HFFc6 (cell line): ENCODE data around the gene SLC26A4. TPM values are rescaled to one million over a fixed set of nuclear protein-coding genes. Genes with fewer than 3 reads are reported as not detected.

Experiments
- DNase-seq: peaks from one replicate; pipeline ENCODE4 v3.0.0-alpha.2; 2018
- H3K27ac Mint-ChIP-seq: 2 replicates; pipeline ENCODE4 v1.8.0; 2020; ENCODE audit warnings: mild to moderate bottlenecking, mixed read lengths
- H3K27me3 Mint-ChIP-seq: 2 replicates; pipeline ENCODE4 v1.8.0; 2021; ENCODE audit warnings: mild to moderate bottlenecking, moderate library complexity, mixed read lengths; ENCODE audit not compliant: insufficient read depth
- H3K36me3 Mint-ChIP-seq: 2 replicates; pipeline ENCODE4 v1.8.0; 2021; ENCODE audit warnings: low read depth, mixed read lengths
- H3K4me1 Mint-ChIP-seq: 2 replicates; pipeline ENCODE4 v1.8.0; 2020; ENCODE audit warnings: low read depth, mixed read lengths
- H3K4me3 Mint-ChIP-seq: 2 replicates; pipeline ENCODE4 v1.8.0; 2020; ENCODE audit warnings: mild to moderate bottlenecking, moderate library complexity, mixed read lengths
- H3K9me3 Mint-ChIP-seq: 2 replicates; pipeline ENCODE4 v1.8.0; 2020; ENCODE audit warnings: mild to moderate bottlenecking, mixed read lengths
- long read RNA-seq: library from polyadenylated mRNA; unstranded; transcript quantifications from one replicate; pipeline ENCODE4 v2.0.0, GENCODE V29; 2019
- total RNA-seq, 6 experiments: library from RNA; stranded (reverse); fragmentation: NEBNext Ultra II Directional; extraction: Animal tissue kit (Norgen Biotek cat#: 25700); gene quantifications; 2 replicates in 1 of 6; 3 replicates in 5 of 6; pipeline ENCODE4 v1.2.3, GENCODE V29; 2021
- TF ChIP-seq, protein P1 (sequence below): fragments of 200-600 bp; sonication (generic); IDR thresholded peaks from 2 replicates; pipeline ENCODE4 v1.5.0; 2021; ENCODE audit warnings: antibody characterized with exemption, mild to moderate bottlenecking

SLC26A4 gene
- under 1 TPM in 5 of 6 experiments, not detected in 1; 0.18 to 0.63 (median 0.21) TPM for total RNA-seq
- long read RNA-seq = 0 reads

DNA sequence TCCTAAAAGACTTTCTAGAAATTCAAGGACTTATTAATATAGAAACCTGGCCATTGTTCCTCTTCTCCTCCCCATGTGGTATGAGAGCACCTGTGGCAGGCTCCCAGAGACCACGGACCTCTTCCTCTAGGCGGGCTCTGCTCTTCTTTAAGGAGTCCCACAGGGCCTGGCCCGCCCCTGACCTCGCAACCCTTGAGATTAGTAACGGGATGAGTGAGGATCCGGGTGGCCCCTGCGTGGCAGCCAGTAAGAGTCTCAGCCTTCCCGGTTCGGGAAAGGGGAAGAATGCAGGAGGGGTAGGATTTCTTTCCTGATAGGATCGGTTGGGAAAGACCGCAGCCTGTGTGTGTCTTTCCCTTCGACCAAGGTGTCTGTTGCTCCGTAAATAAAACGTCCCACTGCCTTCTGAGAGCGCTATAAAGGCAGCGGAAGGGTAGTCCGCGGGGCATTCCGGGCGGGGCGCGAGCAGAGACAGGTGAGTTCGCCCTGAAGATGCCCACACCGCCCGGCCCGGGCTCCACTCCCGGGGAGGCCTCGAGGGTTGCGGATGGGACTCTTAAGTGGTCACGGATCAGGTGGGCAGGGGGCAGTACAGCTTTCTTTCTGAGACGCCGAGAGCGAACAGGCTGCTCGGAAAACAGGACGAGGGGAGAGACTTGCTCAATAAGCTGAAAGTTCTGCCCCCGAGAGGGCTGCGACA, at the start of gene SLC26A4:
TSS of gene SLC26A4 (plus strand) at position 448 of the 700 bp plus-strand sequence. CDS start 814 bp downstream, outside the sequence.
- H3K27me3 Mint-ChIP-seq = peaks cover 8% of the 10 kb centered on the region

DNA sequence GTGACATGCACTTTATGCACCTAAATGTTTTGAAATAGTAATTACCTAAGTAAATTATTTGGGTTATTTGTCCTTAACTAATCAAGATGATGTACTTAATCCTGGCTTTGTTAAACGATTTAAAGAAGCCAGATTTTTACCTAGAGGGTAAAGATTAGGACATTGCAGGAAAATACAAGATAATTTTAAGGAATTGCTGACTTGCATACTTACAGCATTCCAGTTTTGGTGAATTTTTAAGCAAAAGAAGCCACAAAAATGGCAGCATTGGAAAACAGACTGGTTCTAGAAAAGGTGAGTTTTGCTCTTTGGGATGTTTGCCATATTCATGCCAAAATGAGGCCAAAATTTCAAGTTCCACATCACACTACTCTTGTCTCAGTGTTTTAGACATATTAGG, 47.2 kb upstream of the SLC26A4 start:
- Mint-ChIP-seq H3K4me3 (no peak overlapping the region), H3K9me3 (no peaks in the 10 kb centered on the region), H3K36me3 (peaks cover 38% of the 10 kb centered on the region), H3K27me3 (no peaks in the 10 kb centered on the region), H3K4me1 (peaks cover 36% of the 10 kb centered on the region), H3K27ac (peak overlapping the region; percentile 82)
- TF ChIP-seq, protein P1, sequence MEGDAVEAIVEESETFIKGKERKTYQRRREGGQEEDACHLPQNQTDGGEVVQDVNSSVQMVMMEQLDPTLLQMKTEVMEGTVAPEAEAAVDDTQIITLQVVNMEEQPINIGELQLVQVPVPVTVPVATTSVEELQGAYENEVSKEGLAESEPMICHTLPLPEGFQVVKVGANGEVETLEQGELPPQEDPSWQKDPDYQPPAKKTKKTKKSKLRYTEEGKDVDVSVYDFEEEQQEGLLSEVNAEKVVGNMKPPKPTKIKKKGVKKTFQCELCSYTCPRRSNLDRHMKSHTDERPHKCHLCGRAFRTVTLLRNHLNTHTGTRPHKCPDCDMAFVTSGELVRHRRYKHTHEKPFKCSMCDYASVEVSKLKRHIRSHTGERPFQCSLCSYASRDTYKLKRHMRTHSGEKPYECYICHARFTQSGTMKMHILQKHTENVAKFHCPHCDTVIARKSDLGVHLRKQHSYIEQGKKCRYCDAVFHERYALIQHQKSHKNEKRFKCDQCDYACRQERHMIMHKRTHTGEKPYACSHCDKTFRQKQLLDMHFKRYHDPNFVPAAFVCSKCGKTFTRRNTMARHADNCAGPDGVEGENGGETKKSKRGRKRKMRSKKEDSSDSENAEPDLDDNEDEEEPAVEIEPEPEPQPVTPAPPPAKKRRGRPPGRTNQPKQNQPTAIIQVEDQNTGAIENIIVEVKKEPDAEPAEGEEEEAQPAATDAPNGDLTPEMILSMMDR = no peak
- DNase-seq = no peak

More for the DNA sequence above, at the start of gene SLC26A4:
- Mint-ChIP-seq H3K36me3 (no peaks in the 10 kb centered on the region), H3K4me3 (peak within 1 kb of the TSS; percentile 85), H3K4me1 (peaks cover 25% of the 10 kb centered on the region), H3K9me3 (no peaks in the 10 kb centered on the region), H3K27ac (peak within 1 kb of the TSS; percentile 20; the same call in 1 of the 2 replicates)
- no peak for DNase-seq
- TF ChIP-seq, protein P1 = no peak

DNA sequence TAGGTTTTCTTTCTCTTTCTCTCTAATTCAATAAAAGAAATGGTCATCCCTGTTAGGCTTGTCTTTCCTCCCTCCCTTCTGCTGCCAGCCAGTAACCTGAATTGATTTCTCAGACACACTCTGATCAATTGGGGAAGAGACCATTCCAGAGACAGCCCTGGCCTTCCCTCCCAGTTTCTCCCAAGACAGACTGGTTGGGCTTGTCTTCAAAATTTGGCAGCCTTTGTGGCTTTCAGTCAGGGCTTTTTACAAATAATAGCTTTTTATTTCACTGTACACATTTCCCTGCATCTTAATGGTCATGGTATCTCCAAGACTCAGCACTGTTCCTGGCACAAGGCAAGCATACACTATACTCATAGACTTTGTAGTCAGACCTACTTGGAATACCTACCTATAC, 46.7 kb upstream of the SLC26A4 start:
- no peaks in the 10 kb centered on the region for H3K9me3 Mint-ChIP-seq
- H3K27me3 Mint-ChIP-seq = no peaks in the 10 kb centered on the region
- H3K4me3 Mint-ChIP-seq = peak overlapping the region; percentile 37; the same call in 1 of the 2 replicates
- H3K27ac Mint-ChIP-seq = peak overlapping the region; percentile 82
- peaks cover 34% of the 10 kb centered on the region for H3K36me3 Mint-ChIP-seq
- peaks cover 36% of the 10 kb centered on the region for H3K4me1 Mint-ChIP-seq
- DNase-seq = peak; percentile 14
- TF ChIP-seq, protein P1 = no peak

DNA sequence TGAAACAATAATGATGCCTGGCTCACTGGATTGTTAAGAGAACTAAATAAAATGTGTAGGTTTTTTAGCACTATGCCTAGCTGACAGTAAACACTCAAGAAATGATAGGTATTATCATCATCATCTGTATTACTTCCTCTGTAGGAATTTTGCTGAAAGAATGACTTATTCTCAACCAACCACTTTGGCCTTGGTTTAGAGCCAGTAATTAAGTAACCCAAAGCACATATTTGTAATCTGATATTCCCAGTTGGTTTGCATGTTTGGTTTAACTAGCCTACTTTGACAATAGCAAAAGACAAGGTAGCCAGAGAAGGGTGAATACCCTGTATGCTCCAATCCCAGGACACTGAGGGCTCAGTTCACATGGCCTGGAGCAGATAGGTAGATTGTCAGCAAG, 46.2 kb upstream of the SLC26A4 start:
- no peaks in the 10 kb centered on the region for H3K27me3 Mint-ChIP-seq
- H3K4me1 Mint-ChIP-seq = peaks cover 36% of the 10 kb centered on the region
- peak overlapping the region; percentile 82 for H3K27ac Mint-ChIP-seq
- 0 out of 2 replicates have a peak overlapping the region, but pooled peaks have one; percentile 37 for H3K4me3 Mint-ChIP-seq
- H3K9me3 Mint-ChIP-seq = no peaks in the 10 kb centered on the region
- TF ChIP-seq, protein P1 = no peak
- peaks cover 29% of the 10 kb centered on the region for H3K36me3 Mint-ChIP-seq
- DNase-seq = peak; percentile 81

DNA sequence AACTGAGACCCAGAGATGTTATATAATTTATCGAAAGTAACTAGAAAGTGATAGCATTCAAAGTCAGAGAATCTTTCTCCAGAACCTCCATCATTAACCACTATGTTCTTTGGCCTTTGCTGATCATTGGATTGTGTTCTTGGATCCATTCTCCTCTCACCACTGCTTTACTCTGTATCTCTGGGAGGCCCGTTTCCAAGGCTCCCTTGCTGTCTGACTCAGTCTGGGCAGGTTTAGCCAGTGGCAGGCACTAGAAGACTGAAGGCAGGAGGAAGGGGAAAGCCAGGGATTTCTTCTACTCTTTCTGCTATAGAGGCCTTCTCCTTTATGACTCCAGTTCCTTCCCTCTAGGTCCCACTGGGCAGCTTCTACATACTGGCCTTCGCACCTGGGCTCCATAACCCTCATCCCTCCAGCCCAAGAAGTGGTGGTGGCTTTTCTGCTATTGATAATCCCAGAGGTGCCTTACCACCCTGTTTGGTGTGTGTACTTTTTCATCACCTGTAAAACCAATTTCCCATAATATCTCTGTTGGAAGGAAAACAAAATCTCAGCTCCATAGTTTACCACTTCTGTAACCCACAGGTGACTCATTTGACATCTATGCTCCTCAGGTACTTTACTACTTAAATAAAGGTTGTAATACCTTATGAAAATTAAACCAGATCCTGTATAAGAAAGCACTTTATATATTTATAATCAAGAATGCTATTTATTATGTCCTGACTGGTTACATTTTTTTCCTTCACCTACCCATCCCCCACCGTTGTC, 44.5 kb upstream of the SLC26A4 start:
- H3K27me3 Mint-ChIP-seq = no peaks in the 10 kb centered on the region
- H3K9me3 Mint-ChIP-seq = no peaks in the 10 kb centered on the region
- DNase-seq = no peak
- no peak overlapping the region for H3K4me3 Mint-ChIP-seq
- H3K27ac Mint-ChIP-seq = no peak overlapping the region
- TF ChIP-seq, protein P1 = no peak
- H3K4me1 Mint-ChIP-seq = peaks cover 36% of the 10 kb centered on the region
- peaks cover 28% of the 10 kb centered on the region for H3K36me3 Mint-ChIP-seq
